Smooth muscle cell (in vitro differentiated cells): ENCODE measurements around the gene LIFR. TPM values are rescaled to one million over a fixed set of nuclear protein-coding genes. Genes with fewer than 3 reads are reported as not detected.

Experiments
- DNase-seq: peaks from one replicate; lab custom pipeline; 2025; ENCODE audit not compliant: unreplicated experiment; lab: John Stamatoyannopoulos, UW
- H2AFZ ChIP-seq: fragments of 200-600 bp; sonication (generic); 2 replicates; pipeline ENCODE4 v1.6.0; 2016; ENCODE audit warnings: antibody characterized with exemption, low read depth, mild to moderate bottlenecking
- H3F3A ChIP-seq: fragments of 200-600 bp; sonication (generic); 2 replicates; pipeline ENCODE4 v1.6.0; 2017; ENCODE audit warnings: antibody characterized with exemption, low read depth
- H3K27ac ChIP-seq: fragments of 200-600 bp; sonication (generic); 2 replicates; pipeline ENCODE4 v1.5.1; 2016; ENCODE audit warnings: low read depth, mild to moderate bottlenecking
- H3K27me3 ChIP-seq: fragments of 200-600 bp; sonication (generic); 2 replicates; pipeline ENCODE4 v1.6.1; 2016; ENCODE audit warnings: low read depth, mild to moderate bottlenecking
- H3K36me3 ChIP-seq: fragments of 200-600 bp; sonication (generic); 2 replicates; pipeline ENCODE4 v1.5.1; 2016; ENCODE audit warnings: low read depth
- H3K4me1 ChIP-seq: fragments of 200-600 bp; sonication (generic); 2 replicates; pipeline ENCODE4 v1.5.1; 2016; ENCODE audit warnings: low read depth
- H3K4me2 ChIP-seq: fragments of 200-600 bp; sonication (generic); 2 replicates; pipeline ENCODE4 v1.6.0; 2016; ENCODE audit warnings: mild to moderate bottlenecking
- H3K4me3 ChIP-seq: fragments of 200-600 bp; sonication (generic); 2 replicates; pipeline ENCODE4 v1.5.1; 2016; ENCODE audit warnings: mild to moderate bottlenecking
- H3K79me2 ChIP-seq: fragments of 200-600 bp; sonication (generic); 2 replicates; pipeline ENCODE4 v1.6.0; 2016; ENCODE audit warnings: low read depth, mild to moderate bottlenecking
- H3K9ac ChIP-seq: fragments of 200-600 bp; sonication (generic); 2 replicates; pipeline ENCODE4 v1.6.0; 2016; ENCODE audit warnings: low read depth
- H3K9me3 ChIP-seq: fragments of 200-600 bp; sonication (generic); replicated peaks from 2 replicates; pipeline ENCODE4 v1.5.1; 2016; ENCODE audit warnings: low read depth
- H4K20me1 ChIP-seq: fragments of 200-600 bp; sonication (generic); 2 replicates; pipeline ENCODE4 v1.6.0; 2016; ENCODE audit warnings: low read depth
- CTCF ChIP-seq: fragments of 200-600 bp; sonication (generic); IDR thresholded peaks from 2 replicates; pipeline ENCODE4 v1.5.1; 2017; ENCODE audit warnings: borderline replicate concordance, mild to moderate bottlenecking, antibody characterized with exemption; ENCODE audit not compliant: insufficient read depth, poor library complexity, severe bottlenecking
- WGBS: methylation state at CpG from one replicate; pipeline ENCODE4 v1.1.7; 2016; ENCODE audit warnings: low lambda C conversion rate; 5-methylcytosine and 5-hydroxymethylcytosine counted together
- polyA plus RNA-seq: library from polyadenylated mRNA; unstranded; fragments of >200 nt; fragmentation: Nextera tagmentation; extraction: Ambion mirVana; gene quantifications from 2 replicates; pipeline ENCODE4 v1.2.1, GENCODE V29; 2016
- total RNA-seq: library from RNA; depleted of rRNA; stranded (reverse); fragments of >200 nt; gene quantifications from 2 replicates; pipeline ENCODE4 v1.2.3, GENCODE V29; 2014

LIFR gene
- total and polyA plus RNA-seq, 2 experiments from 2014 or later: 14.3 to 29.2 TPM

DNA sequence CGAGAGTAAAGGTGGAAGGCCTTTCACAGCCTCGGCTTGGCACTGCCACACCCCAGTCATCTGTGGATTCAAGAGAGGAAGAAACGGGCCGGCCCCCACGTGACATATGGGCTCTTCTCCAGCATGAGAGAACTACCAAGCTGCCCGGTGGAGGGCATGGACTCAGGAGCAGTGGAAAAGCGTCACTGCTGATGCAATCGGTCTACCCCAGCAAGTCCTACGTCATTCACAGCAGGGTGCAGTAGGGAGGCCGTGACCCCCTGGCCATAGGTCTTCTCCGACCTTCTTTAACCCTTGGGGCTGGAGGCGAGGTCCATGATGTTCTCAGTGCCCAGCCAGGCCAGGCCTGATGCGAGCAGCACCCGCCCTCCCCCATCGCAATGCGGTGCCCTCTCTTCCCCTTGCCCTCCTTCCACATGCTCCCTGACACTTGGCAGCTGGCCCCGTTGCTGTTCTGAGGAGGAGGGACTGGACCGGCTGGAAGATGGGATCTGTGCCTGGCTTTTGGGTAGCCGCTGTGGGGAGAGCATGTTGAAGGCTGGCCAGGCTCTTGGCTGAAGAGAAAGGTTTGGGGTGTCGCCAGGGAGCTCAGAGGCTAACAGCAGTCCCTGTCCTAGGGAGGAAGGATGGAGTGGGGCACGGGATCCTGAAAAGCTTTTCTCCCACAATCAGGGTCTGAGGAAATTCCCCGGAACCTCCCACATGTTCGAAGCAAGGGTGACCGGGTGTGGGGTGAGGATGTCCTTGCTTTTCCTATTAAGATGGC, 89.8 kb downstream of the LIFR start:
- Histone ChIP-seq H3K9ac (no peak overlapping the region), H3K4me2 (no peak overlapping the region), H3K79me2 (no peaks in the 10 kb centered on the region), H3K4me3 (no peak overlapping the region), H3K36me3 (no peaks in the 10 kb centered on the region), H2AFZ (no peak overlapping the region), H3K27me3 (no peaks in the 10 kb centered on the region), H3F3A (peaks cover 16% of the 10 kb centered on the region), H3K4me1 (peaks cover 19% of the 10 kb centered on the region), H4K20me1 (peaks cover 6% of the 10 kb centered on the region), H3K9me3 (no peaks in the 10 kb centered on the region), H3K27ac (no peak overlapping the region)
- WGBS: 91% methylated on average over 24 of the region's 24 CpGs
- TF ChIP-seq CTCF: no peak
- no peak for DNase-seq

DNA sequence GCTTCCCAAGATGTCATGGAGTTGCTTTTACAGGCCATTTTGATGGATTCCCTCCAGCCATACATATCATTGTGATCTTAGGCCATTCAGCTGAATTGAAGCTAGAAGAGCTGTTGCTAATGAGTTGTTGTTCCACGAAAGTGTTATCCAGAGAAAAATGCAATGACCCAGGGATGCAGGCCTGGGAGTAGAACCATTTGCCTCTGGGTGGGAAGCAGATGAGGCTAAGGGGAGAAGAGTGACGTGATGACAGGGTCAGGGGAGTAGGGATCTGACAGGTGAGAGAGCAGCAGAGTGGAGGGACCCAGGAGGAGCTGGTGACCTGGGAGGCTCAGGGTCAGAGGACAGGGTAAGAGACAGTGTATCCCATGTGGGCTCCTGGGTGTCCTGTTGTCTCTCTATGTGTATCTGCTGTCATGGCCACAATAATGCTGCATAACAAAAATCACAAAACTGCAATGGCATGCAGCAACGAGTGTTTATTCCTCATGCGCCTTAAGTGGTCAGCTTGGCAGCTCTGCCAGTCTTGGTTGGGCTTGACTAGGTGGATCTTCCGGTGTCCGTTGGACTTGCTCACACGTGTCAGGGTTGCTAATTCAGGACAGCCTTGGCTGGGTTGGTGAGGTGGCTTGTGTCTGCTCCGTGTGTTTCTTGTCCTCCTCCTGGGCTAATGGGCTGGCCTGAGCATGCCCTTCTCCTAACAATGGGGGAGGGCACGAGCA, 90.6 kb downstream of the LIFR start:
- Histone ChIP-seq H3F3A (peaks cover 19% of the 10 kb centered on the region), H3K36me3 (no peaks in the 10 kb centered on the region), H3K27me3 (no peaks in the 10 kb centered on the region), H3K4me3 (no peak overlapping the region), H3K27ac (no peak overlapping the region), H3K79me2 (no peaks in the 10 kb centered on the region), H4K20me1 (peaks cover 6% of the 10 kb centered on the region), H2AFZ (no peak overlapping the region), H3K4me1 (peaks cover 19% of the 10 kb centered on the region), H3K9ac (no peak overlapping the region), H3K9me3 (no peaks in the 10 kb centered on the region), H3K4me2 (no peak overlapping the region)
- DNase-seq: no peak
- WGBS: 92% methylated on average over 9 of the region's 9 CpGs
- TF ChIP-seq CTCF: no peak

GRCh38 chr5:38465061-38465460, 91.4 kb downstream of the LIFR start:
- peaks cover 19% of the 10 kb centered on the region for H3K4me1 ChIP-seq
- peak overlapping the region; percentile 67 for H3K27ac ChIP-seq
- H2AFZ ChIP-seq: no peak overlapping the region
- no peak overlapping the region for H3K9ac ChIP-seq
- no peaks in the 10 kb centered on the region for H3K9me3 ChIP-seq
- no peak for TF ChIP-seq CTCF
- WGBS: 73% methylated on average over 2 of the region's 2 CpGs
- H4K20me1 ChIP-seq: peaks cover 6% of the 10 kb centered on the region
- H3K27me3 ChIP-seq: no peaks in the 10 kb centered on the region
- DNase-seq: no peak
- H3F3A ChIP-seq: peaks cover 25% of the 10 kb centered on the region
- peak overlapping the region; percentile 10 for H3K4me2 ChIP-seq
- no peak overlapping the region for H3K4me3 ChIP-seq
- no peaks in the 10 kb centered on the region for H3K36me3 ChIP-seq
- no peaks in the 10 kb centered on the region for H3K79me2 ChIP-seq
